GM12891 (cell line): Measurements from ENCODE around the gene SLC22A23.

ENCODE experiments used
- PAX5 ChIP-seq: IDR thresholded peaks from 2 replicates; pipeline ENCODE4 v1.6.1; 2011; ENCODE audit warnings: low read length, moderate library complexity, mild to moderate bottlenecking; ENCODE audit not compliant: insufficient read depth, severe bottlenecking
- SPI1 ChIP-seq: IDR thresholded peaks from 2 replicates; pipeline ENCODE4 v1.6.1; 2011; ENCODE audit warnings: low read depth, low read length, control low read depth
- TAF1 ChIP-seq: IDR thresholded peaks from 2 replicates; pipeline ENCODE4 v1.6.1; 2011; ENCODE audit warnings: low read depth, low read length, control low read depth

- TF ChIP-seq TAF1: no peak
- no peak for TF ChIP-seq PAX5
- no peak for TF ChIP-seq SPI1
Measured at GRCh38 chr6:3261921-3262320, 194.9 kb downstream of the SLC22A23 start.
